ENCODE data around the gene ZBTB37.

- TF ChIP-seq, protein P1, sequence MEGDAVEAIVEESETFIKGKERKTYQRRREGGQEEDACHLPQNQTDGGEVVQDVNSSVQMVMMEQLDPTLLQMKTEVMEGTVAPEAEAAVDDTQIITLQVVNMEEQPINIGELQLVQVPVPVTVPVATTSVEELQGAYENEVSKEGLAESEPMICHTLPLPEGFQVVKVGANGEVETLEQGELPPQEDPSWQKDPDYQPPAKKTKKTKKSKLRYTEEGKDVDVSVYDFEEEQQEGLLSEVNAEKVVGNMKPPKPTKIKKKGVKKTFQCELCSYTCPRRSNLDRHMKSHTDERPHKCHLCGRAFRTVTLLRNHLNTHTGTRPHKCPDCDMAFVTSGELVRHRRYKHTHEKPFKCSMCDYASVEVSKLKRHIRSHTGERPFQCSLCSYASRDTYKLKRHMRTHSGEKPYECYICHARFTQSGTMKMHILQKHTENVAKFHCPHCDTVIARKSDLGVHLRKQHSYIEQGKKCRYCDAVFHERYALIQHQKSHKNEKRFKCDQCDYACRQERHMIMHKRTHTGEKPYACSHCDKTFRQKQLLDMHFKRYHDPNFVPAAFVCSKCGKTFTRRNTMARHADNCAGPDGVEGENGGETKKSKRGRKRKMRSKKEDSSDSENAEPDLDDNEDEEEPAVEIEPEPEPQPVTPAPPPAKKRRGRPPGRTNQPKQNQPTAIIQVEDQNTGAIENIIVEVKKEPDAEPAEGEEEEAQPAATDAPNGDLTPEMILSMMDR (IDR thresholded peaks at IDR 0.05; ENCODE audit: low read length), result no peak
- TF ChIP-seq EZH2 (IDR thresholded peaks at IDR 0.05; ENCODE audit: borderline replicate concordance, low read length), result no peak
Measured at GRCh38 chr1:173925306-173926242, 57.4 kb downstream of the ZBTB37 start.

All from OCI-LY1 (cell line).